Neural cell (in vitro differentiated cells): Measurements from ENCODE around the gene FERMT2. TPM values are rescaled to one million over a fixed set of nuclear protein-coding genes. Genes with fewer than 3 reads are reported as not detected.

Source experiments
- H2AFZ ChIP-seq: fragments of 200-600, 300-800 bp; sonication (generic), shearing (Covaris generic); 2 replicates; pipeline ENCODE4 v1.6.0; 2014; ENCODE audit warnings: low read depth, mild to moderate bottlenecking, antibody characterized with exemption, low read length, moderate library complexity
- H3F3A ChIP-seq: fragments of 200-600 bp; shearing (Covaris generic); 2 replicates; pipeline ENCODE4 v1.6.1; 2016; ENCODE audit warnings: mild to moderate bottlenecking, moderate library complexity, mixed read lengths, antibody characterized with exemption, low read length; ENCODE audit not compliant: insufficient read depth, poor library complexity, severe bottlenecking
- H3K27ac ChIP-seq: fragments of 200-600, 300-800 bp; sonication (generic), shearing (Covaris generic); 2 replicates; pipeline ENCODE4 v1.5.1; 2014; ENCODE audit warnings: mild to moderate bottlenecking, low read length, moderate library complexity
- H3K27me3 ChIP-seq: fragments of 300-800, 200-600 bp; sonication (generic), shearing (Covaris generic); 2 replicates; pipeline ENCODE4 v1.6.0; 2014; ENCODE audit warnings: mild to moderate bottlenecking, low read depth, low read length, moderate library complexity; ENCODE audit not compliant: insufficient read depth
- H3K36me3 ChIP-seq: fragments of 300-800, 200-600 bp; sonication (generic), shearing (Covaris generic); 2 replicates; pipeline ENCODE4 v1.5.1; 2014; ENCODE audit warnings: mild to moderate bottlenecking, antibody characterized with exemption, low read length, moderate library complexity; ENCODE audit not compliant: insufficient read depth
- H3K4me2 ChIP-seq: fragments of 300-800, 200-600 bp; sonication (generic), shearing (Covaris generic); 2 replicates; pipeline ENCODE4 v1.6.0; 2014; ENCODE audit warnings: mild to moderate bottlenecking, low read length
- H3K4me3 ChIP-seq: fragments of 300-800, 200-600 bp; sonication (generic), shearing (Covaris generic); 2 replicates; pipeline ENCODE4 v1.5.1; 2014; ENCODE audit warnings: mild to moderate bottlenecking, low read length, moderate library complexity
- H3K79me2 ChIP-seq: fragments of 200-600 bp; shearing (Covaris generic); replicated peaks from 2 replicates; pipeline ENCODE4 v1.6.0; 2014; ENCODE audit warnings: mild to moderate bottlenecking, low read length, moderate library complexity; ENCODE audit not compliant: insufficient read depth
- H3K9ac ChIP-seq: fragments of 300-800, 200-600 bp; sonication (generic), shearing (Covaris generic); 2 replicates; pipeline ENCODE4 v1.6.1; 2016; ENCODE audit warnings: mild to moderate bottlenecking, low read length, mixed read lengths
- H3K9me2 ChIP-seq: fragments of 200-600 bp; shearing (Covaris generic); 2 replicates; pipeline ENCODE4 v1.6.1; 2016; ENCODE audit warnings: mild to moderate bottlenecking, low read length, mixed read lengths; ENCODE audit not compliant: insufficient read depth
- H3K9me3 ChIP-seq: fragments of 200-600, 300-800 bp; sonication (generic), shearing (Covaris generic); 2 replicates; pipeline ENCODE4 v1.6.1; 2016; ENCODE audit warnings: mild to moderate bottlenecking, mixed run types, low read length, moderate library complexity, mixed read lengths
- H4K20me1 ChIP-seq: fragments of 200-600 bp; shearing (Covaris generic); 2 replicates; pipeline ENCODE4 v1.6.1; 2016; ENCODE audit warnings: mild to moderate bottlenecking, mixed run types; ENCODE audit not compliant: insufficient read depth
- CTCF ChIP-seq: fragments of 450-650 bp; IDR thresholded peaks from 2 replicates; pipeline ENCODE4 v1.5.1; 2014; ENCODE audit warnings: antibody characterized with exemption, mild to moderate bottlenecking, moderate library complexity; ENCODE audit not compliant: poor library complexity, severe bottlenecking
- EP300 ChIP-seq: fragments of 450-650 bp; conservative IDR thresholded peaks from 2 replicates; pipeline ENCODE4 v1.6.1; 2014; ENCODE audit warnings: antibody characterized with exemption, mild to moderate bottlenecking, moderate library complexity; ENCODE audit not compliant: poor library complexity, severe bottlenecking
- EZH2 ChIP-seq: fragments of 200-600, 300-800 bp; shearing (Covaris generic), sonication (generic); IDR thresholded peaks from 2 replicates; pipeline ENCODE4 v1.6.1; 2014; ENCODE audit warnings: antibody characterized with exemption, low read length, borderline replicate concordance, mild to moderate bottlenecking; ENCODE audit not compliant: insufficient read depth, poor library complexity, severe bottlenecking
- MXI1 ChIP-seq: fragments of 450-650 bp; conservative IDR thresholded peaks from 2 replicates; pipeline ENCODE4 v1.6.1; 2014; ENCODE audit warnings: antibody characterized with exemption, mild to moderate bottlenecking; ENCODE audit not compliant: poor library complexity, severe bottlenecking
- POLR2AphosphoS5 ChIP-seq: IDR thresholded peaks from 2 replicates; pipeline ENCODE4 v1.6.1; 2012
- RAD21 ChIP-seq: fragments of 450-650 bp; conservative IDR thresholded peaks from 2 replicates; pipeline ENCODE4 v1.6.1; 2014; ENCODE audit warnings: antibody characterized with exemption, mild to moderate bottlenecking, moderate library complexity
- REST ChIP-seq: IDR thresholded peaks from 2 replicates; pipeline ENCODE4 v1.6.1; 2012; ENCODE audit warnings: borderline replicate concordance
- SMC3 ChIP-seq: fragments of 450-650 bp; conservative IDR thresholded peaks from 2 replicates; pipeline ENCODE4 v1.6.1; 2014; ENCODE audit warnings: antibody characterized with exemption, mild to moderate bottlenecking, moderate library complexity; ENCODE audit not compliant: poor library complexity
- TAF1 ChIP-seq: IDR thresholded peaks from 2 replicates; pipeline ENCODE4 v1.6.1; 2012; ENCODE audit warnings: low read depth
- polyA plus RNA-seq: library from polyadenylated mRNA; depleted of rRNA; stranded (reverse); fragments of >200 nt; gene quantifications from 2 replicates; pipeline ENCODE4 v1.2.3, GENCODE V29; 2014

FERMT2 gene
- polyA plus RNA-seq, 1 donor from 2014 or later, result 59.6 TPM

- Histone ChIP-seq H3K9ac (no peak overlapping the region), H3K4me3 (no peak overlapping the region), H3K9me2 (no peaks in the 10 kb centered on the region), H3K27ac (no peak overlapping the region), H3K79me2 (no peaks in the 10 kb centered on the region), H3K9me3 (no peaks in the 10 kb centered on the region), H3F3A (no peaks in the 10 kb centered on the region), H3K4me2 (no peak overlapping the region), H4K20me1 (no peaks in the 10 kb centered on the region), H3K36me3 (no peaks in the 10 kb centered on the region), H2AFZ (no peak overlapping the region), H3K27me3 (no peaks in the 10 kb centered on the region)
- TF ChIP-seq MXI1 (no peak), EZH2 (no peak), POLR2AphosphoS5 (no peak), TAF1 (no peak), RAD21 (no peak), CTCF (no peak), REST (no peak), SMC3 (no peak), EP300 (no peak)
These were observed 114.8 kb downstream of the FERMT2 start for GRCh38 chr14:52836063-52836462.

GRCh38 chr14:52835122-52835903 lies 115.5 kb downstream of the FERMT2 start:
- Histone ChIP-seq H2AFZ (no peak overlapping the region), H3K27ac (no peak overlapping the region), H3K9ac (no peak overlapping the region), H3K4me3 (no peak overlapping the region), H3K27me3 (no peaks in the 10 kb centered on the region), H3K4me2 (no peak overlapping the region), H3K9me2 (no peaks in the 10 kb centered on the region), H3K79me2 (no peaks in the 10 kb centered on the region), H3F3A (no peaks in the 10 kb centered on the region), H4K20me1 (no peaks in the 10 kb centered on the region), H3K36me3 (no peaks in the 10 kb centered on the region), H3K9me3 (no peaks in the 10 kb centered on the region)
- no peak for TF ChIP-seq MXI1
- TF ChIP-seq REST, result no peak
- TF ChIP-seq RAD21, result no peak
- no peak for TF ChIP-seq CTCF
- TF ChIP-seq EP300, result no peak
- no peak for TF ChIP-seq EZH2
- no peak for TF ChIP-seq TAF1
- TF ChIP-seq POLR2AphosphoS5, result no peak
- TF ChIP-seq SMC3, result no peak
